HUES64 (cell line): Measurements from ENCODE around the gene USP35.

ENCODE experiments used
- H3K27ac ChIP-seq: 2 replicates; pipeline ENCODE4 v1.7.0; 2013; ENCODE audit warnings: low read depth, low read length, inconsistent platforms
- H3K27me3 ChIP-seq: 2 replicates; pipeline ENCODE4 v1.6.1; 2013; ENCODE audit warnings: mild to moderate bottlenecking, low read length; ENCODE audit not compliant: insufficient read depth
- H3K36me3 ChIP-seq: 2 replicates; pipeline ENCODE4 v1.6.1; 2013; ENCODE audit warnings: mild to moderate bottlenecking, low read length; ENCODE audit not compliant: insufficient read depth
- H3K4me1 ChIP-seq: 2 replicates; pipeline ENCODE4 v1.6.1; 2013; ENCODE audit warnings: mild to moderate bottlenecking, low read length, moderate library complexity; ENCODE audit not compliant: insufficient read depth
- H3K4me3 ChIP-seq: 2 replicates; pipeline ENCODE4 v1.5.1; 2013; ENCODE audit warnings: mild to moderate bottlenecking, low read length, moderate library complexity
- H3K9ac ChIP-seq: 2 replicates; pipeline ENCODE4 v1.6.1; 2013; ENCODE audit warnings: mild to moderate bottlenecking, low read depth, low read length
- H3K9me3 ChIP-seq: 2 replicates; pipeline ENCODE4 v1.6.1; 2013; ENCODE audit warnings: low read depth, low read length; ENCODE audit not compliant: insufficient read depth
- WGBS: fragments of 150-250, 120-280 bp; methylation state at CpG from one replicate; pipeline ENCODE4 v1.1.7; 2013; ENCODE audit warnings: missing lambda C conversion rate; 5-methylcytosine and 5-hydroxymethylcytosine counted together

The USP35 gene

DNA sequence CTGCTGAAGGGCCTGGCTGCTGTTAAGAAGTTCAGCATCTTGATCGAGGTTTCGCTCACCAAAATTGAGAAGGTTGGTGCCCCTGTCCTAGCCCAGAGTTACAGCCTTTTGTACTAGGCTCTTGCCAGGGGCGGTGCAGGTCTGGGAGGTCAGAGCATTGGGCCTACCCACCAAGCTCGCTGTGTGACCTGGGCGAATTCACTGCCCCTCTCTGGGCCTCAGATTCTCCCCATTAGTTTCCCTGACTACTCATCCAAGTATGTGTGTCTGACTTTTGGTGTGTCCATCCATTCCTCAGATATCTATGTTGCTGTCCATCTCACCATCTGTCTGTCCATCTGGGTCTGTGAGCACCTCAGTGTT lies 10.9 kb downstream of the USP35 start:
- Histone ChIP-seq H3K4me1 (no peaks in the 10 kb centered on the region), H3K4me3 (no peak overlapping the region), H3K27me3 (no peaks in the 10 kb centered on the region), H3K36me3 (no peaks in the 10 kb centered on the region), H3K9me3 (no peaks in the 10 kb centered on the region), H3K27ac (no peak overlapping the region), H3K9ac (no peak overlapping the region)
- 94% methylated on average over 5 of the region's 5 CpGs for WGBS

- H3K4me1 ChIP-seq, result no peaks in the 10 kb centered on the region
- WGBS, result 89% methylated on average over 4 of the region's 4 CpGs
Observed at GRCh38 chr11:78200061-78200460, 11.3 kb downstream of the USP35 start.

DNA sequence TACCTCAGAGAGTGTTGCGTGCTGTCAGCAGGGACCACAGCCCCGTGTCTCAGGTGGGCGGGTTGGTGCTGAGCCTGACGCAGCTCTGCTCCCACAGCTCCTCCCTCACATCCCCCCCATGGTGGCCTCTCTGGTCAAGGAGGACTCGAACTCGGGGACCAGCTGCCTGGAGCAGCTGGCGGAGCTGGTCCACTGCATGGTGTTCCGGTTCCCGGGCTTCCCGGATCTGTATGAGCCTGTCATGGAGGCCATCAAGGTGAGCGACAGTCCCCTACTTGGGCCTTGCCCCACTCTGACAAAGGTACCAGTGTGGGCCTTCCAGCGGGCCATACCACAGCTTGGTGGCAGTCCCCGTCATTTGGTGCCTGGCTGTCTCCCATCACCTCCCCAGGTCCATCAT lies 11.8 kb downstream of the USP35 start:
- no peaks in the 10 kb centered on the region for H3K36me3 ChIP-seq
- no peak overlapping the region for H3K27ac ChIP-seq
- no peaks in the 10 kb centered on the region for H3K9me3 ChIP-seq
- H3K4me1 ChIP-seq, result no peaks in the 10 kb centered on the region
- WGBS, result 94% methylated on average over 13 of the region's 13 CpGs
- no peaks in the 10 kb centered on the region for H3K27me3 ChIP-seq
- no peak overlapping the region for H3K9ac ChIP-seq
- H3K4me3 ChIP-seq, result no peak overlapping the region

More at GRCh38 chr11:78200061-78200460, 11.3 kb downstream of the USP35 start:
- Histone ChIP-seq H3K36me3 (no peaks in the 10 kb centered on the region), H3K4me3 (no peak overlapping the region), H3K27me3 (no peaks in the 10 kb centered on the region), H3K9ac (no peak overlapping the region), H3K27ac (no peak overlapping the region), H3K9me3 (no peaks in the 10 kb centered on the region)

GRCh38 chr11:78201096-78201818 lies 12.5 kb downstream of the USP35 start:
- Histone ChIP-seq H3K27me3 (no peaks in the 10 kb centered on the region), H3K9me3 (no peaks in the 10 kb centered on the region), H3K4me1 (no peaks in the 10 kb centered on the region), H3K9ac (no peak overlapping the region), H3K4me3 (no peak overlapping the region), H3K27ac (no peak overlapping the region), H3K36me3 (no peaks in the 10 kb centered on the region)
- WGBS, result 90% methylated on average over 9 of the region's 9 CpGs

DNA sequence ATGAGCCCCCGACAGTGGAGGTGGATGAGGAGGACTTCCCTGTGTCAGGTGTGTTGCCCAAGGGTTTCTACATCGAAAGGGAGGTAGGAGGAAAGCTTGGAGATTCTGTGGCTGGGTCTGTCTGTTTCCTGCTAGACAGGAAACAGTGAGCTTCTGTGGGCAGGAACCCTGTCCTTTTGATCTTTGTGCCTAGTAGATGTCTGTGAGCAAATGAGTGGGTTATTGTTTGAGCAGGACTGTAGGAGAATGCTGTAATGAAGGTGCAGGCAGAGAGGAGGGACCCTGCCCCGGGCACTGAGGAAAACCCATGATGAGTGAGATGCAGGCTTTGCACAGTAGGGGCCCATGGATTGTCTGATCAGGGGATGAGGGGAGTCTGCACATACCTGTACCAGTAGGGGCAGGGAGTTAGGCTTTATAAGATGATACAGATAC lies 14.0 kb downstream of the USP35 start:
- Histone ChIP-seq H3K36me3 (no peaks in the 10 kb centered on the region), H3K9me3 (no peaks in the 10 kb centered on the region), H3K27ac (no peak overlapping the region), H3K9ac (no peak overlapping the region), H3K4me3 (no peak overlapping the region), H3K27me3 (no peaks in the 10 kb centered on the region), H3K4me1 (no peaks in the 10 kb centered on the region)
- 93% methylated on average over 3 of the region's 3 CpGs for WGBS

- Histone ChIP-seq H3K4me3 (no peak overlapping the region), H3K9me3 (no peaks in the 10 kb centered on the region), H3K9ac (no peak overlapping the region), H3K4me1 (no peaks in the 10 kb centered on the region), H3K27me3 (no peaks in the 10 kb centered on the region), H3K36me3 (no peaks in the 10 kb centered on the region), H3K27ac (no peak overlapping the region)
- WGBS, result 93% methylated on average over 9 of the region's 10 CpGs
Observed at GRCh38 chr11:78203184-78203583, 14.5 kb downstream of the USP35 start.

DNA sequence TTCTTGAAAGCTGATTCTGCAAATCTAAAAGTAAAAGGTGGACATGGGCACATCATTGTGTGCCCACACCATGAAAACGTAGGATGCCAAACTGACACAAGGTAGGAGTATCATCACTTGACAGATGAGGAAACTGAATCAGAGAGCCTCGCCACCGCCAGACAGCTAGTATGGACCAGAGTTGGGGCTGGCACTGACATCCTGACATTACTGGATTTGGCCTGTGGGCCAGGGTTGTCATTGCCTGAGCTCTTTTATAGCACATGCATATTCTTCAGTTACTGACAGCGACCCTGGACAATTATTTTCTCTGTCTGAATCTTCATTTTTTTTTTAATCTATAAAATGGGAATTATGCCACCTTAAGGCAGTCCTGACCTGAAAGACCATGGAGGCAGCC lies 16.5 kb downstream of the USP35 start:
- H3K27ac ChIP-seq, result no peak overlapping the region
- 90% methylated on average over 4 of the region's 4 CpGs for WGBS
- H3K9ac ChIP-seq, result no peak overlapping the region
- peaks cover 2% of the 10 kb centered on the region; the same call in 1 of the 2 replicates for H3K36me3 ChIP-seq
- H3K4me1 ChIP-seq, result no peaks in the 10 kb centered on the region
- no peak overlapping the region for H3K4me3 ChIP-seq
- no peaks in the 10 kb centered on the region for H3K27me3 ChIP-seq
- no peaks in the 10 kb centered on the region for H3K9me3 ChIP-seq

DNA sequence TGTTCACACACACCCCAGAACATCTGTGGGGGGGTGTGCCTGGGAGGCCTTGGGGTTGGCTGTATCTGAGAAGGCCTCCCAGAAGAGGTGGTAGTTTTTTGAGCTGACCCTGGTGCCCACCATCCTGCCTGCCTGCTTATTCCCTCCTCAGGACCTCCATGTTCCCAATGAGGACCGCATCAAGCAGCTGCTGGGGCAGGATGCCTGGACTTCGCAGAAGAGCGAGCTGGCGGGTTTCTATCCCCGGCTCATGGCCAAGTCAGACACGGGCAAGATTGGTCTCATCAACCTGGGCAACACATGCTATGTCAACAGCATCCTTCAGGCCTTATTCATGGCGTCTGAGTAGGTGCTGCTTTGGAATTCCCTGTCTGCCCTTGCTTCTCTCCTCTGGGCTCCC lies 17.0 kb downstream of the USP35 start:
- Histone ChIP-seq H3K27ac (no peak overlapping the region), H3K27me3 (no peaks in the 10 kb centered on the region), H3K36me3 (peaks cover 6% of the 10 kb centered on the region; the same call in 1 of the 2 replicates), H3K4me3 (no peak overlapping the region), H3K4me1 (no peaks in the 10 kb centered on the region), H3K9me3 (no peaks in the 10 kb centered on the region), H3K9ac (no peak overlapping the region)
- WGBS, result 92% methylated on average over 7 of the region's 7 CpGs

GRCh38 chr11:78207532-78208256 lies 19.0 kb downstream of the USP35 start:
- WGBS, result 84% methylated on average over 11 of the region's 11 CpGs
- Histone ChIP-seq H3K4me3 (no peak overlapping the region), H3K9me3 (no peaks in the 10 kb centered on the region), H3K9ac (no peak overlapping the region; the same call in 1 of the 2 replicates), H3K27me3 (no peaks in the 10 kb centered on the region), H3K4me1 (no peaks in the 10 kb centered on the region), H3K36me3 (peaks cover 7% of the 10 kb centered on the region; the same call in 1 of the 2 replicates), H3K27ac (no peak overlapping the region)

- WGBS, result 92% methylated on average over 16 of the region's 16 CpGs
- Histone ChIP-seq H3K4me1 (no peaks in the 10 kb centered on the region), H3K27me3 (no peaks in the 10 kb centered on the region), H3K4me3 (no peak overlapping the region), H3K27ac (no peak overlapping the region), H3K9me3 (no peaks in the 10 kb centered on the region), H3K9ac (no peak overlapping the region), H3K36me3 (peaks cover 7% of the 10 kb centered on the region; the same call in 1 of the 2 replicates)
Observed at GRCh38 chr11:78208257-78209165, 19.8 kb downstream of the USP35 start.

DNA sequence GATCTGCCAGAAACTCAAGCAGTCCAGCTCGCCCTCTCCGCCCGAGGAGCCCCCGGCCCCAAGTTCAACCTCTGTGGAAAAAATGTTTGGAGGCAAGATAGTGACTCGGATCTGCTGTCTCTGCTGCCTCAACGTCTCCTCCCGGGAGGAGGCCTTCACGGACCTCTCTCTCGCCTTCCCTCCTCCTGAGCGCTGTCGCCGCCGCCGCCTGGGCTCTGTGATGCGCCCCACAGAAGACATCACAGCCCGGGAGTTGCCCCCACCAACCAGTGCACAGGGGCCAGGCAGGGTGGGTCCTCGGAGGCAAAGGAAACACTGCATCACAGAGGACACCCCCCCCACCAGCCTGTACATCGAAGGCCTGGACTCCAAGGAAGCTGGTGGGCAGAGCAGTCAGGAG lies 20.8 kb downstream of the USP35 start:
- H3K36me3 ChIP-seq, result peaks cover 8% of the 10 kb centered on the region; the same call in 1 of the 2 replicates
- H3K9ac ChIP-seq, result no peak overlapping the region
- H3K27ac ChIP-seq, result no peak overlapping the region
- no peak overlapping the region for H3K4me3 ChIP-seq
- WGBS, result 92% methylated on average over 18 of the region's 18 CpGs
- no peaks in the 10 kb centered on the region for H3K27me3 ChIP-seq
- no peaks in the 10 kb centered on the region for H3K9me3 ChIP-seq
- H3K4me1 ChIP-seq, result no peaks in the 10 kb centered on the region
